GM18517 (cell line): ENCODE results near the gene GPR135.
"Not testable (repeated sequence)": the region's sequence is repeated elsewhere in the genome, so short reads cannot be mapped to it uniquely, and the experiment has no call there.

Experiments
- ATAC-seq: cut with Tn5 transposase; IDR thresholded peaks from one replicate; pipeline ENCODE4 v1.9.1; 2021; ENCODE audit warnings: mild to moderate bottlenecking, moderate library complexity; ENCODE audit not compliant: unreplicated experiment

GPR135 gene

GRCh38 chr14:59475709-59476108 is 10.5 kb upstream of the GPR135 start:
- no peak for ATAC-seq

GRCh38 chr14:59474172-59474571 is 9.0 kb upstream of the GPR135 start:
- ATAC-seq, result no peak

GRCh38 chr14:59464486-59465315 is 479 bp downstream of the GPR135 start:
- peak; percentile 61 for ATAC-seq

- ATAC-seq, result peak; percentile 36
Measured at GRCh38 chr14:59463787-59464485, 1.2 kb downstream of the GPR135 start.

GRCh38 chr14:59461891-59462290 is 3.3 kb downstream of the GPR135 start:
- no peak for ATAC-seq

GRCh38 chr14:59460378-59460777 is 4.8 kb downstream of the GPR135 start:
- no peak for ATAC-seq

- ATAC-seq, result no peak
Measured at GRCh38 chr14:59458486-59458885, 6.7 kb downstream of the GPR135 start.

- no peak for ATAC-seq
Measured at GRCh38 chr14:59455411-59455810, 9.8 kb downstream of the GPR135 start.

- no peak for ATAC-seq
Measured at GRCh38 chr14:59454139-59454538, 11.0 kb downstream of the GPR135 start.

GRCh38 chr14:59451849-59452248 is 13.3 kb downstream of the GPR135 start:
- no peak for ATAC-seq

GRCh38 chr14:59450716-59451115 is 14.5 kb downstream of the GPR135 start:
- ATAC-seq, result no peak

- ATAC-seq, result not testable (repeated sequence)
Measured at GRCh38 chr14:59448673-59449072, 16.5 kb downstream of the GPR135 start.

- no peak for ATAC-seq
Measured at GRCh38 chr14:59439256-59439965, 25.8 kb downstream of the GPR135 start.

GRCh38 chr14:59438195-59438647 is 27.0 kb downstream of the GPR135 start:
- ATAC-seq, result no peak

- ATAC-seq, result no peak
Measured at GRCh38 chr14:59435987-59436386, 29.2 kb downstream of the GPR135 start.

GRCh38 chr14:59435101-59435500 is 30.1 kb downstream of the GPR135 start:
- ATAC-seq, result no peak

GRCh38 chr14:59429790-59430189 is 35.4 kb downstream of the GPR135 start:
- no peak for ATAC-seq

GRCh38 chr14:59428581-59429012 is 36.6 kb downstream of the GPR135 start:
- ATAC-seq, result no peak

- ATAC-seq, result no peak
Measured at GRCh38 chr14:59427653-59428580, 37.3 kb downstream of the GPR135 start.

GRCh38 chr14:59425322-59425935 is 39.8 kb downstream of the GPR135 start:
- ATAC-seq, result no peak
